Brain microvascular endothelial cell (primary cell): ENCODE measurements around the gene SCAF1.

Source experiments
- DNase-seq: peaks from one replicate; pipeline ENCODE4 v3.0.0-alpha.2; 2020
- H3K27ac ChIP-seq: fragments of 250-450 bp; sonication (Bioruptor Pico); 2 replicates; pipeline ENCODE4 v1.5.1; 2020; ENCODE audit warnings: mild to moderate bottlenecking, moderate library complexity
- H3K27me3 ChIP-seq: fragments of 250-450 bp; sonication (Bioruptor Pico); replicated peaks from 2 replicates; pipeline ENCODE4 v1.5.1; 2020; ENCODE audit warnings: mild to moderate bottlenecking
- H3K36me3 ChIP-seq: fragments of 250-450 bp; sonication (Bioruptor Pico); replicated peaks from 2 replicates; pipeline ENCODE4 v1.5.1; 2020; ENCODE audit warnings: mild to moderate bottlenecking
- H3K4me3 ChIP-seq: 2 replicates; pipeline ENCODE4 v1.5.1; 2011; ENCODE audit warnings: low read depth, mild to moderate bottlenecking, control low read depth, low read length, moderate library complexity
- in situ Hi-C: cut with HindIII; loops from 2 replicates; pipeline ENCODE4 v1.10.0; 2017; ENCODE audit warnings: low sequenced_read_pairs, low pct_ligation_motif_present
- TF ChIP-seq, protein P1 (sequence below): IDR thresholded peaks from 2 replicates; pipeline ENCODE4 v1.5.1; 2011; ENCODE audit warnings: low read depth, mild to moderate bottlenecking, moderate library complexity, low read length, control low read depth, inconsistent platforms; ENCODE audit errors: missing control alignments

The SCAF1 gene, protein sequence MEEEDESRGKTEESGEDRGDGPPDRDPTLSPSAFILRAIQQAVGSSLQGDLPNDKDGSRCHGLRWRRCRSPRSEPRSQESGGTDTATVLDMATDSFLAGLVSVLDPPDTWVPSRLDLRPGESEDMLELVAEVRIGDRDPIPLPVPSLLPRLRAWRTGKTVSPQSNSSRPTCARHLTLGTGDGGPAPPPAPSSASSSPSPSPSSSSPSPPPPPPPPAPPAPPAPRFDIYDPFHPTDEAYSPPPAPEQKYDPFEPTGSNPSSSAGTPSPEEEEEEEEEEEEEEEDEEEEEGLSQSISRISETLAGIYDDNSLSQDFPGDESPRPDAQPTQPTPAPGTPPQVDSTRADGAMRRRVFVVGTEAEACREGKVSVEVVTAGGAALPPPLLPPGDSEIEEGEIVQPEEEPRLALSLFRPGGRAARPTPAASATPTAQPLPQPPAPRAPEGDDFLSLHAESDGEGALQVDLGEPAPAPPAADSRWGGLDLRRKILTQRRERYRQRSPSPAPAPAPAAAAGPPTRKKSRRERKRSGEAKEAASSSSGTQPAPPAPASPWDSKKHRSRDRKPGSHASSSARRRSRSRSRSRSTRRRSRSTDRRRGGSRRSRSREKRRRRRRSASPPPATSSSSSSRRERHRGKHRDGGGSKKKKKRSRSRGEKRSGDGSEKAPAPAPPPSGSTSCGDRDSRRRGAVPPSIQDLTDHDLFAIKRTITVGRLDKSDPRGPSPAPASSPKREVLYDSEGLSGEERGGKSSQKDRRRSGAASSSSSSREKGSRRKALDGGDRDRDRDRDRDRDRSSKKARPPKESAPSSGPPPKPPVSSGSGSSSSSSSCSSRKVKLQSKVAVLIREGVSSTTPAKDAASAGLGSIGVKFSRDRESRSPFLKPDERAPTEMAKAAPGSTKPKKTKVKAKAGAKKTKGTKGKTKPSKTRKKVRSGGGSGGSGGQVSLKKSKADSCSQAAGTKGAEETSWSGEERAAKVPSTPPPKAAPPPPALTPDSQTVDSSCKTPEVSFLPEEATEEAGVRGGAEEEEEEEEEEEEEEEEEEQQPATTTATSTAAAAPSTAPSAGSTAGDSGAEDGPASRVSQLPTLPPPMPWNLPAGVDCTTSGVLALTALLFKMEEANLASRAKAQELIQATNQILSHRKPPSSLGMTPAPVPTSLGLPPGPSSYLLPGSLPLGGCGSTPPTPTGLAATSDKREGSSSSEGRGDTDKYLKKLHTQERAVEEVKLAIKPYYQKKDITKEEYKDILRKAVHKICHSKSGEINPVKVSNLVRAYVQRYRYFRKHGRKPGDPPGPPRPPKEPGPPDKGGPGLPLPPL

DNA sequence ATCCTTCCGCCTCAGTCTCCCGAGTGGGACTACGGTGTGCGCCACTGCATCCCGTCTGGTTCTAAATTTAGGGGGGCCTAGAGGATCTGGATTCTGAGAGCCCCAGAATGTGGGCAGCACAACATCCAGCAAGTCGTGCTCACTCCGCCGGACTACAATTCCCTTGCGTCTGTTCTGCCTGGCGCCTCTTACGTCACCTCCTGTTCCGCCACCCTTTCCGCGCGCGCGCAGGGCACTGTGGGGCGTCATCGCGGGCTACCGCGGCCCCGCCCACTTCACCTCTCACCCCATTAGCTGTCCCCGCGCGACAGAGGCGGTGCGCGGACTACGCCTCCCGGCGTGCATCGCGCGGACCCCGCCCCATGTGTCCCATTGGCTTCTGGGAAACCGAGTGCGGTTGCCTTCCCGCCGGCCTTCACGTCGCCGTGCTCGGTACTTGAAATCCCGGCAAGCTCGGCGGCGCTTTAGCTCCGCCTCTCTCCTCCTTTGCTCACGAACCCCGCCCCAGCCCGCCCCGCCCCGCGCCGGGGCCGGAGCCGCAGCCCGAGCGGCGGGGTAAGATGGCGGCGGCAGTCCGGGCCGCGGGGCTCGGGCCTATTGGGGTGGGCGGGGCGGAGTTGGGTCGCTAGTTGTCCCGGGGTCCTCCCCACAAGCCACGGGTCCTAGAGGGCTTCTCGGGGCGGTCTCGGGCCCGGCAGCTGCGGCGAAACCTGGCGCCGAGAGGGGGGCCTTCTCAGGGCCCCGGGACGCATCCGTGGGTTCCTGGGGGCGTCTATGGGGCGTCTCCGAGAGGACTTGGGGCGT, at the start of gene SCAF1:
TSS of gene SCAF1 (plus strand) at position 522 of the 804 bp plus-strand sequence. CDS start 2,818 bp downstream, outside the sequence.
- H3K36me3 ChIP-seq: peaks cover 10% of the 10 kb centered on the region
- peak within 1 kb of the TSS; percentile 99 for H3K27ac ChIP-seq
- TF ChIP-seq, protein P1, sequence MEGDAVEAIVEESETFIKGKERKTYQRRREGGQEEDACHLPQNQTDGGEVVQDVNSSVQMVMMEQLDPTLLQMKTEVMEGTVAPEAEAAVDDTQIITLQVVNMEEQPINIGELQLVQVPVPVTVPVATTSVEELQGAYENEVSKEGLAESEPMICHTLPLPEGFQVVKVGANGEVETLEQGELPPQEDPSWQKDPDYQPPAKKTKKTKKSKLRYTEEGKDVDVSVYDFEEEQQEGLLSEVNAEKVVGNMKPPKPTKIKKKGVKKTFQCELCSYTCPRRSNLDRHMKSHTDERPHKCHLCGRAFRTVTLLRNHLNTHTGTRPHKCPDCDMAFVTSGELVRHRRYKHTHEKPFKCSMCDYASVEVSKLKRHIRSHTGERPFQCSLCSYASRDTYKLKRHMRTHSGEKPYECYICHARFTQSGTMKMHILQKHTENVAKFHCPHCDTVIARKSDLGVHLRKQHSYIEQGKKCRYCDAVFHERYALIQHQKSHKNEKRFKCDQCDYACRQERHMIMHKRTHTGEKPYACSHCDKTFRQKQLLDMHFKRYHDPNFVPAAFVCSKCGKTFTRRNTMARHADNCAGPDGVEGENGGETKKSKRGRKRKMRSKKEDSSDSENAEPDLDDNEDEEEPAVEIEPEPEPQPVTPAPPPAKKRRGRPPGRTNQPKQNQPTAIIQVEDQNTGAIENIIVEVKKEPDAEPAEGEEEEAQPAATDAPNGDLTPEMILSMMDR: no peak
- H3K4me3 ChIP-seq: peak within 1 kb of the TSS; percentile 100
- in situ Hi-C loops: no loop called here
- peak; percentile 99 for DNase-seq
- no peaks in the 10 kb centered on the region for H3K27me3 ChIP-seq

DNA sequence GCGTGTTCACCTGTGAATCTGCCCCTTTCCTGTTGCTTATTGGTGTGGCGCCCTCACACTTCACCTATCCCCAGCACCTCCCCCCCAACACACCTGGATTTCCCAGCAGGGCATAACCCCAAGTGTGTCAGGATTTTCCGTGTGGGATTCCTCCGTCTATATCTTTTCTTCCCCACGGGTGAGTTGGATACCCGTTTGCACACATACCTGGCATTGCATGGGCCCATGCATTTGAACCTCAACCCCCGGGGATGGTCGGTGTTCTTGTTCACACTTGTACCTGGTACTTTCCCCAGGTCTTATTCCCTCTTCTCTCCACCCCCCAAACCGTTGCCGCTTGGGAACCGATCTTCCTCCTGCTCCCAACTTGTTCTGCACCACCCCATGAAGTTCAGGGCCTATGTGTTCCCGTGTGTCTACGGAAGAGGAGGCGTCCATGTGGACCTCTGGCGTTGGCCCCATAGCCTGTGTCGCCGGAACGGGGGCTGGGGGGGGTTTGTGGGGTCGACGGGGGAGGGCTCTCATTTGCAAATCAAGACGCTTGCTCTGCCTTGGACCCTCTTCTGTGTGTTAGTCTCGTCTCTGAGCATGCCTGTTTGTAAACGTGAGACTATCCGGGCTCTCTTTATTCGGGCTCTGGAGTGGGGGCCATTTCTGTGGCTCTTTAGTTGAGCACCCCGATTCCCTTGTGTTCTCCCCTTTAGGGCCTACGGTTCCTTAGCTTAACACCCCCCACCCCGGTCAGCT, 49.4 kb upstream of the SCAF1 start:
- TF ChIP-seq, protein P1: no peak
- Histone ChIP-seq H3K27me3 (no peaks in the 10 kb centered on the region), H3K4me3 (peak overlapping the region; percentile 85), H3K27ac (peak overlapping the region; percentile 1), H3K36me3 (peaks cover 36% of the 10 kb centered on the region)
- no peak for DNase-seq
- in situ Hi-C loops: no loop called here

DNA sequence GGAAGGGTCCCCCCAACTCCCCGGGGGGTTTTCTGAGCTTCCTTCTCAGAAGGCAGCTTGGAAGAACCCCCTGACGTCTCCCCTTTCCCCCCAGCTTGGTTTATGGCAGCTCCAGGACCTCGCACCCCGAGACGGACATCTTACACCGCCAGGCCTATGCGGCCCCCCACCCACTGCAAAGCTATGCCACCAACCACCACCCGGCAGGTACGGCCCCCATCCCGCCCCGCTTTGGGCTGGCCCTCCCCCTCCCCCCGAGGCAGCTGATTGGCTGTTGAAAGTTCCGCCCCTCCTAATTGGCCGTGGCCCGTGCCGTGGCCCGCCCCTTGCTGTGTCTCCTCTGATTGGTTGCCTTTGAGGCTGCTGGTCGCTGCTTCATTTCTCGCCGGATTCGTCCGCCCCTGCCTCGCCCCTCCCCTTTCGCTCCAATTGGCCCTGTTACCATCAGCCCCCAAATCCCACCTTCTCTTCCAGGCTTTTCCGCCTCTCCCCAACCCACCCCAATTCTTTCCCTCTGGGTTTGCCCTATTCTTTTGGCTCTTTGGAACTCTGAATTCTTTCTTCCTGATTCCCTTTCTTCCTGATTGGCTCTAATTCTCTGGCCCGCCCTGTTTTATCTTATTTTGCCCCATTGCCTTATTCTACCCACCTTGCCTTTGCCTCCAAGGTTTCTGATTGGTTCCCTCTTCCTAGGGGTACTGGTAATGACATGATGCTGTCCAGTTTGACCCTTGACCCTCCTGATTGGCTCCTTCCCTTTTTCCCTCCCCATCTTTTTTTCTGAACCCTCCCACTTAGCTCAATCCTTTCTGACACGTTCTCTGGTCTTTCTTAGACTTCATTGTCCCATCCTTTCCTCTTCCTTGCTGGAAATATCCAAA, 48.5 kb upstream of the SCAF1 start:
- H3K27ac ChIP-seq: peak overlapping the region; percentile 5
- DNase-seq: peak; percentile 92
- TF ChIP-seq, protein P1: no peak
- H3K27me3 ChIP-seq: no peaks in the 10 kb centered on the region
- peak overlapping the region; percentile 85 for H3K4me3 ChIP-seq
- in situ Hi-C loops: no loop called here
- peaks cover 42% of the 10 kb centered on the region for H3K36me3 ChIP-seq

DNA sequence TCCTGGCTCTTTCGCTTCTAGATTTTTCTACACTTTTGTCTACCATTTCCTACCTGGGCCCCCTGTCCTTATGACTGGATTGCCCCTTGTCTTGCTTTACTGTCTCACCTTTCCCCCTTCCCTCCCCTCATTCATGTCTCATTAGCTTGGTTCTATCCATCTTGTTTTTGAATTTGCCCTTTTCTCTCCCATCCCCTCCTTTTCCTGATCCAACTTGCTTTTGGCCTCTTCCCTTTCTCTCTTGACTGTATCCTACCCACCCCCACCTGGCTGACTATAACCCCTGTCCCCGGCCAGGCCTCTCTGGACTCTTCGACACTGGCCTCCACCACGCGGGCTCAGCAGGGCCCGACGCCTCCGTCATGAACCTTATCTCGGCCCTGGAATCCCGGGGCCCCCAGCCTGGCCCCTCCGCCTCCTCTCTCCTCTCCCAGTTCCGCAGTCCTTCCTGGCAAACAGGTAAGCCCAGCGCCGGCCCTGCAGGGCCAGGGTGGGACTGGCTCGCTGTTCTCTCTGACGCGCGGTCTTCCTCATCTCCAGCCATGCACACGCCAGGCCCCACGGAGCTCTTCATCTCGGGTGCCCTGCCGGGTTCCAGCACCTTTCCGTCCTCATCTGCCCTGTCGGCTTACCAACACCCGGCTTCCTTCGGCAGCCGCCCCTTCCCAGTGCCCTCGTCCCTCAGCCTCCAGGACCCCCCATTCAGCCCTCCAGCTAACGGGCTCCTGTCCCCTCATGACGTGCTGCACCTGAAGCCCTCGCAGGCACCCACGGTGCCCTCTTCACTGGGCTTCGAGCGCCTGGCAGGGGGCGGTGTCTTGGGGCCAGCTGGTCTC, 47.6 kb upstream of the SCAF1 start:
- H3K4me3 ChIP-seq: no peak overlapping the region
- DNase-seq: no peak
- in situ Hi-C loops: no loop called here
- peaks cover 51% of the 10 kb centered on the region for H3K36me3 ChIP-seq
- no peaks in the 10 kb centered on the region for H3K27me3 ChIP-seq
- no peak overlapping the region for H3K27ac ChIP-seq
- TF ChIP-seq, protein P1: no peak
